GM12892 (cell line): ENCODE results near the gene MAP3K19.

ENCODE experiments used
- DNase-seq: peaks from one replicate; pipeline ENCODE4 v3.0.0; 2011; ENCODE audit not compliant: insufficient read length
- FAIRE-seq: peaks from 2 replicates; lab custom pipeline; 2011; peaks lifted over from hg19 to GRCh38; lab: Jason Lieb, UNC
- POLR2A ChIP-seq: IDR thresholded peaks from 2 replicates; pipeline ENCODE4 v1.6.1; 2011; ENCODE audit warnings: low read depth, low read length, control low read depth
- POLR2AphosphoS5 ChIP-seq: IDR thresholded peaks from 2 replicates; pipeline ENCODE4 v1.6.1; 2011; ENCODE audit warnings: low read depth, low read length, control low read depth
- TAF1 ChIP-seq: IDR thresholded peaks from 2 replicates; pipeline ENCODE4 v1.6.1; 2011; ENCODE audit warnings: low read depth, mild to moderate bottlenecking, control low read depth, low read length, borderline replicate concordance

The MAP3K19 gene

DNA sequence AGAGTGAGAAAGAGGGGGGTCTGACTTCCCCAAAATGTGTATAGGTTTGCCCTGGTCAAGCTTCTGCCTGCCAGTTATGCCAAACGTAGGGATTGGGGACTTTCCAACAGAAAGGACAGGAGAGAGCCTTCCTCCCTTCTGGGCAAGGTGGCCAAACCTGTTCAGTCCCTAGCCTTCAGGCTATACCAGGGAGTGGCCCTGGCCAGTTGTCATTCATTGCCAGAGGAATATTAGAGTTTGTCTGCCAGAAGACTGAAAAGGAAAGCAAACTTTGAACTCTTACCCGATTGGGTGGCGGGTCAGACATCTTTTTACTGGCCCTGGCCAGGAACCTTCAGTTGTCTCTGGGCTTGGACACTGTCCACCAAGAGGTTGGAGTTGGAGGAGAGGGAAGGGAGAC is 27.0 kb upstream of the MAP3K19 start:
- TF ChIP-seq POLR2A (0 out of 2 replicates have a peak, but pooled peaks have one; percentile 22), TAF1 (no peak)
- FAIRE-seq: no peak
- DNase-seq: no peak

- no peak for FAIRE-seq
- no peak for DNase-seq
- no peak for TF ChIP-seq POLR2AphosphoS5
- TF ChIP-seq TAF1: no peak
- TF ChIP-seq POLR2A: no peak
These were observed 25.1 kb upstream of the MAP3K19 start for GRCh38 chr2:135072125-135072997.

- FAIRE-seq (no peak), DNase-seq (no peak)
- TF ChIP-seq TAF1: no peak
- no peak for TF ChIP-seq POLR2A
- TF ChIP-seq POLR2AphosphoS5: no peak
These were observed 19.5 kb upstream of the MAP3K19 start for GRCh38 chr2:135066710-135067109.

DNA sequence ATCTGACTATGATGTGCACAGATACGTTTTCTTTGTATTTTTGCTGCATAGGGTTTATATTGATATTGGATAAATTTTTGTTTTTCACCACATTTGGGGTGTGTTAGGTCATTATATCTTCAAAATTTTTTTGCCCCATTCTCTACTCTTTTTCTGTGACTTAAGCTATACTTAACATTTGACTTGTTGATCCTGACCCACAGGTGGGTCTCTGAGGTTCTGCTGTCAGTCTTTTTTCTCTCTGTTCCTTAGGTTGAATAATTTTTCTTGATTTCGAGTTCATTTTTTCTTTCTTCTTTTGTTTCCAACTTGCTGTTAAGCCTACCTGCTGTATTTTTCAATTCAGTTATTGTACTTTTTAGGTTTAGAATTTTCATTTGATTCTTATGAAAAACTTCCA is 16.9 kb upstream of the MAP3K19 start:
- no peak for FAIRE-seq
- TF ChIP-seq TAF1 (no peak), POLR2AphosphoS5 (no peak), POLR2A (no peak)
- no peak for DNase-seq

- DNase-seq: no peak
- no peak for FAIRE-seq
- no peak for TF ChIP-seq POLR2AphosphoS5
- no peak for TF ChIP-seq POLR2A
- no peak for TF ChIP-seq TAF1
These were observed 16.0 kb upstream of the MAP3K19 start for GRCh38 chr2:135063210-135063609.

DNA sequence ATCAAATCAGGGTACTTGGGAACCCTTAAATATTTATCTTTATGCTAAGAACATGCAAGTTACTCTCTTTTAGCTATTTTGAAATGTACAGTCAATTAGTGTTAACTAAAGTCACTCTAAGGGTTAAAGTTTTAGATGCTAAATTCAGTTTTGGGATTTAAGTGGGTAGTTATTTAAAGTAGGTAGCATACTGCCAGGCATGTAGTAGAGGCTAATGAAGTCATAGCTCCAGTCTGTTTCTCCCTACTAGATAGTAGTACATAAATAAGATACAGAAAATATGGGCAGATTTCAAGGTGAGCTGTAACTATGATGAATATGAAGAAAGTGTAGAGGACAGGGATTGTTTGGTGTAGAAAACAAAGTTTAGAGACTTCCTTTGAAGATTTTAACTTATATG is 12.3 kb upstream of the MAP3K19 start:
- TF ChIP-seq TAF1: no peak
- no peak for TF ChIP-seq POLR2AphosphoS5
- TF ChIP-seq POLR2A: no peak
- FAIRE-seq (no peak), DNase-seq (no peak)

GRCh38 chr2:135056790-135057189 is 9.5 kb upstream of the MAP3K19 start:
- FAIRE-seq (no peak), DNase-seq (no peak)
- TF ChIP-seq POLR2AphosphoS5 (no peak), POLR2A (no peak), TAF1 (no peak)

- TF ChIP-seq POLR2A (no peak), POLR2AphosphoS5 (no peak), TAF1 (no peak)
- no peak for DNase-seq
- FAIRE-seq: no peak
These were observed 8.0 kb upstream of the MAP3K19 start for GRCh38 chr2:135055182-135055786.

DNA sequence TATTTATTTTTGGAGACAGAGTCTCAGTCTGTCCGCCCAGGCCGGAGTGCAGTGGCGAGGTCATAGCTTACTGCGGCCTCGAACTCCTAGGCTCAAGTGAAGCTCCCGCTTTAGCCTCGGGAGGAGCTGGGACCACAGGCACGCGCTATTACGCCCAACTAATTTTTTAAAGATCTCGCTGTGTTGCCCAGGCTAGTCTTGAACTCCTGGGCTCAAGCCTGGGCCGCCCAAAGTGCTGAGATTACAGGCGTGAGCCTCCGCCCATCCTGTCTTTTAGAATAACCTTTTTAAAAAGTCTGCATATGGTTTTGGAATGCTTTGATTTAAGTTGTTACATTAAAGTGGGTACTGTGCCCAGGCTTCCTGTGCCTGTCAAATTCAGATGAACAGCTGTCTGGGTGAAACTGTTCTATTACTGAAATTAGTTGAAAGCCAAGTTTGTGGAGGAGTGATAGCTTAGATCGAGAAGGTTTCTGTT is 5.8 kb upstream of the MAP3K19 start:
- TF ChIP-seq TAF1 (no peak), POLR2A (no peak), POLR2AphosphoS5 (no peak)
- DNase-seq (no peak), FAIRE-seq (no peak)

DNA sequence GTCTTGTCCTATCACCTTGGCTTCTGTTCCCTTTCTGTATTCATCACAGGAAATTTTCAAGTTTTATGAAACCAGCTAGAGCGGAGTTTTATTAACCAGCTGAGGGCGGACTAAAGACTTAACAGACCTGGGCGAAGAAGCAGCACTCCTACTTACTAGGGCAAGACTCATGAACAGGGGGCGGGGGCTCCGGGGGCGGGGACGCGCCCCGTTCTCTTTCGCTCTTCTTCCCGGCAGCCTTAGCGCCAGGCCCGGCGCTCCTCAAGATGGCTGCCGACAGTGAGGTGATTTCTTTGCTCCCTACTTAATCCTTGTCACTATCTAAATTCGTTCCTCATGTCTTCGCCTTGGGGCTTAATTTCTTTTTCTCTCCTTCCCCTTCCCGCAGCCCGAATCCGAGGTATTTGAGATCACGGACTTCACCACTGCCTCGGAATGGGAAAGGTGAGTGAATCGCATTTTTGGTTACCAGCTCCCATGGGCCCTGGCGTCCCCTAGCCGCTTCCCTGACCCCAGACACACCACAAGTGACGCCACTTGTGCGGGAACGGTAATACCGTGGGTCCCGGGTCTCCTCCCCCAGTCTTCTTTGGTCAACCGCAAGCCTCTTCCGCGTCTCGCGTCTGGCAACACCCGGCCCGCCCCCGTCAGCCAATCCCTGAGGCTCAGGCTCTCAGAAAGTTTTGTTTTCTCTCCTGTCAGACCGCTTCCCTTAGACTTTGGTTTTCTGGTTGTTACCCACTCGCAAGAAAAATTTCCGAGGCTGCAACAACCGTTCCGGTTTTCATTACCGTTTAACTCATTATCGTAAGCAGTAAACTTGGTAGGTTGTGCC is 5.0 kb upstream of the MAP3K19 start, which contains the start of gene RAB3GAP1:
TSS of gene RAB3GAP1 (plus strand) at position 251 of the 835 bp plus-strand sequence. CDS start at position 267, 16 bp downstream.
- peak; percentile 77 for DNase-seq
- peak; percentile 89 for FAIRE-seq
- peak; percentile 93 for TF ChIP-seq POLR2AphosphoS5
- TF ChIP-seq TAF1: peak; percentile 84
- TF ChIP-seq POLR2A: peak; percentile 90

- TF ChIP-seq TAF1 (no peak), POLR2AphosphoS5 (no peak), POLR2A (no peak)
- no peak for DNase-seq
- FAIRE-seq: no peak
These were observed 3.4 kb upstream of the MAP3K19 start for GRCh38 chr2:135050684-135051083.
